HG03039 (cell line): ENCODE results near the gene DENND1A.

Experiments
- ATAC-seq: cut with Tn5 transposase; IDR thresholded peaks from one replicate; pipeline ENCODE4 v1.9.1; 2021; ENCODE audit warnings: mild to moderate bottlenecking, moderate library complexity; ENCODE audit not compliant: unreplicated experiment

DENND1A gene

DNA sequence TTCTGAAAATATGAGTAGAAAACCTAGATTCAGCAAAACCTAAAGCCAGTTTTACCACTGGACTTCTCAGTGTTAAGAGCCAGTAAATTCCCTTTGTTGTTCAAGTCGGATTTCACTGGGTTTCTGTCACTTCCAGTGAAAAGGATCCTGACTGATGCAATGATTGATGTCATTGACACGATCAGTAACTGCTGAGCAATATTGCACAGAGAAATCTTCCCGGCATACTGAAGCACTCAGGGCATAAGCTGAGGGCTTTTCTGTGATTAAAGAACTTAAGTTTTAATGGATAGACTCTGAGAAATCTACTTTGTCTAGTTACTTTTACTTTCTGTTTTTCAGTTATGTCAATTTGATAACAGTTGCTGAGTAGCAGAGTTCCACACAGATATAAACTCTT is 61.9 kb downstream of the DENND1A start:
- no peak for ATAC-seq

DNA sequence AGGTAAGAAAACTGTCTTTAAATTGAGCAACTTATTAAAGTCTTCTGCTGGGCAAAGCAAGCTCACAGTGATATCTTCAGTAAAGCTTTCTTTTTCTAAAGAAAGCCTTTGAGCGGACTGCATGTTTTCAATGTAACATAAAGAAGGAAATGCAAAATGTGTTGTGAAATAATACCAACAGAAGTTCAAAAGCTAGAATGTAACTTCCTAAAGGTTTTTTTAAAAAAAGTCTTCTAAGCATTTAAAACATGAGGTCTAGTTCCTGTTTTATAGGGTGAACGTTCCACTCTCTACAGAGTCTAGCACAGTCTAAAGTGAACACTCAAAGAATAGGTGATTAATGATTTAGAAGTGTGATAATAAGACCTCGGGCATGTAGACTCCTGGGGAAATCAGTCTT is 62.9 kb downstream of the DENND1A start:
- no peak for ATAC-seq

DNA sequence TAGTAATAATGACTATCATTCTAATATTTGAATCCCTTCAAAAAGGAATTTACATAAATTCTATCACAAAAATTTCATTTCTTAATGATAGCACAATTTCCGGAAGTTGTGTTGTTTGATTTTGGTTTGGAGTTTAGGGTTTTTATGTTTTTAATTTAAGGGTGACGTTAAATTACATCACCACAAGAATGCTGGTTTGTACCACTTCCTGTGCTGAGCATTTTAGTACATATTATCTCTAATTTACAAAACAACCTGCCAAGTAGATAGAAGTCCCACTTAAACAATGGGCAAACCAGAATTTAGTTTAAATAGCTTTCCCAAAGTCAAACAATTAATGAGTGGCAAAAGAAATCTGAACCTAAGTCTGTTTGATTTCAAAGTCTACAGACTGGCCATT is 63.4 kb downstream of the DENND1A start:
- ATAC-seq = no peak

DNA sequence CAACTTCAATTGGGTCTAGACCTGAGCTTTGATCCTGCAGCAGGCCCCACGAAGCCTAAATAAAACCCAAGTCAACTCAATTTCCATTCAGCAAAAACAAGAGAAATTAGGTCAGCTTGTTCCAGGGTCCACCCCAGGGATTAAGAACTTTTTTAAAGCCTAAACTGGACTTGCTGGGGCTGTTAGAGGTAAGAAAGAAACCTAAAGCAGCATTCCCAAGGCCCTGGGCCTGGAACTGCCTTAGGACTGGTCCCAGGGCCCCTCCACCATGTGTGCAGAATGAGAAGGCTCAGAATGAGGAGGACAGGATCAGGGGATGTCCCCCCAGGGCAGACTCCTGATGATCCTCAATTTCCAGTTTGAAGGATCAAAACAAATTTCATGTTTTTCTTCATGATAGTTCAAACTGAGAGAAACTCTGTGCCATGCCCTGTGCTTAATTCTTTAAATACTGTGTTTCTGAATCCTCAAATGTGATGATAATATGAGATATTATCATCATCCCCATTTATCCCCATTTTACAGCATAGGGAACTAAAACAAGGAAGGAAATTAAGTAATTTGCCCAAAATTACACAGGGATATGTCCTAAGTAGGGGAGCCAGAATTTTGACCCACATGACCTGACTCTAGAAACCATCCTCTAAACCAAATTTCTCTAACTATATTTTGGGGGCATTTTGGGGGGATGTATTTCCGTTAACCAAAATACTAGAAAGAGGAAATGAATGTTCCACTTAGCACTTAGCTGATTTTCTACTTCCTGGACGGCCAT is 64.5 kb downstream of the DENND1A start:
- ATAC-seq = no peak

DNA sequence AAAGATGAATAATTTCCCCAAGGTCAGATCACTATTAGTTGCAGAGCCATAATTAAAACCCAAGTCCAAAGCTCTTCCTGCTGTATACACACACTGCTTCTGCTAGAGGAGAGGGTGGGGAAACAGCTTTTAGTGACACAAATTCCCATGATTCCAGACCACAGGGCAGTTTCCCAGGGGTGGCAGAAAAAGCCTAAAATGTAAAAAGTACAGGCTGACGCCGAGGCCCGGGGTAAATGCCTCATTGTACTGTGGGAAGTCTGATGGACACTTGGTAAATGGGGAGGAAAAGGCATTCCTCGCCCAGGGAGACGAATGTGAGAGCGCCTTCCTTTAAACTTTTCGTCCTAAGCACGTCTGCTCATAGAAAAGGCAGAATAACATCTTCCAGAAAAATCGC is 65.7 kb downstream of the DENND1A start:
- ATAC-seq = no peak

DNA sequence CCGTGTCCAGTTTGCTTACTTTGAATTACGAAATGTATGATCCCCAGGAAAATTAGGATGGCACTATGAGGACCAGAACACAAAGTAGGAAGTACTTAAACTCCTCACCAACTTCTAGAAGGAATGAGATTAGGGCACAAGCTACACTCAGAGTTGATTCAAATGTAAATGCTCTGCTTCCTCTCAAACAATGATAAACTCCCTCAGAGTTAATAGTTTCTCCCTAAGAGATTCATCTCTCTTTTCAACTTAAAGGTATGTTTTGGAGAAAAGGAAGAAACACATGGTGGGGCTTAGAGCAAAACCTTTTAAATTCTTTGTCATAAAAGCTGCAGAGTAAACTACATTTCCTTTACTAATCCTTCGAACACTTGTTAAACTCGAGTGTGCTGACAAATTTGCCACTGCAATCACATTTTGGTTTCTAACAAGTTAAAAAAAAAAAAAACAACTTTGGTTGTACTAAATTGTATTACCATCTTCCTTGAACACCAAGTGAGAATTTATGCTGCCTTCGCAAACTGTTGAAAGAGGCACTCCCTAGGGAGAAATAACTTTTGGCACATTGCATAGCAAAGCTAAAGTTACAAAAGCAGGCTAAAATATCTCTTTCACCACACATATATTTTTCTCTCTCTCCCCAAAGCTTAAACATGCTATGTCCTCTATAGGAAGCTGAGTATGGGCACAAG is 66.6 kb downstream of the DENND1A start:
- no peak for ATAC-seq

DNA sequence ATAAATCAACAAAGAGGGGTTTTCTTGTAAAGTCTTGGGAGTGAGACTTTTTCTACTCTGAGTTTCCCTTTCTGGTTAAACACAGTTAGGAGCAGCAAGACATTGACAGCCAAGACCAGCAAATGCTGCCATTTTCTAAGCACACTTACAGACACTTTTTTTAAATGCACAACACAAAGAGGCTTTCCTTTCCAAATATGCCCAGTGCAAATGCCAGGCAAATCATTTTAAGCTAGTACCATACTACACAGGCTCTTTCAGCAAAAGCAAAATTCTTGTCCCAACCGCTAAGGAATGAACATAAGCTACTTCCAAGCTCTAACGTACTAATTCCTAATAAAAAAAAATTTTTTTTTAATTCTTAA is 68.2 kb downstream of the DENND1A start:
- no peak for ATAC-seq

DNA sequence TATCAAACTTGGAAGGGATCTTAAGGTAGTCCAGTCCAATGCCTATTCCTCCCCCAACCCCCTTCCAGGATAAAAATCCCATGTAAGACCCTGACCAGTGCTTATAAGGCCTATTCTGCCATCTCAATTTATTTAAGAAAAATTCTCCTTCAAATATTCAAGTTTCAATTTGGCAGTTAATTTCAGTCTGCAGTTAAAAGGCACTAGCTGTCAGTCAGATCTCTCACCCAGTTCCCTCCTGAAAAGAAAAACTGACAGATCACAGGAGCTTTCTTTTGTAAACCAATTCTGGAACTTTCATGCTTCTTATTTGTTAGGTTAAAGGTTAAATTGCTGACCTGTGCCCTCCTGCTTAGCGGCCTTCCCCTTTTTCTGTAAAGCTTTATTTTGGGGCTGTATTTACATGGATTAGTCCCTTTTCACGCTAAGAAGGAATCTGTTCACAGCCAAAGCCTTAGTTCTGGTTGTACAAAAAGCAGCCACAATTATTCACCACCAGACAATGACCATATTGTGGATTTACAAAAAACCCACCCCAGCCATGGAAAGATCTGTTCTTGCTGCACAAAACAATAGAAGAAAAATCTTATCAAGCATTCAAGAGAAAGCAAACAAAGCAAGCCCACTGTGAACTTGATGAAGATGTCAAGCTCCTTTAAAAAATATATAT is 68.7 kb downstream of the DENND1A start:
- ATAC-seq = no peak

DNA sequence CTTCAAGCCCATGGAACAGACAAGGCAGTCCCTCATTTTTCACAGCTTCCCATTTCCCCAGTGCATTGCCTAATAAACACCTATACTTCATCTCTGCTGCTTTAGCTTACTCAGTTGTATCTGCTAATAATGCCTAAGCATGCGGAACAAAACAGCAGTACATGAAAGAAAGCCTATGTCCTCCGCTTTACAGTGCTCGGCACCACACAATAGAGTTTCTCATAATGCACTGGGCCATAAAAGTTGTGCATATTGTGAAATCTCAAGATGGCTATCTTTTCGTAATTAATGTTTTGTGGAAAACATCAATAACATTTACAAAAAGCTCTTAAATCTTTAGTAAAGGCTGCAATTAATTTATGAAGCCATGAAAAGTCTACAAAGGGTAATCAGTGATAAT is 69.3 kb downstream of the DENND1A start:
- no peak for ATAC-seq

DNA sequence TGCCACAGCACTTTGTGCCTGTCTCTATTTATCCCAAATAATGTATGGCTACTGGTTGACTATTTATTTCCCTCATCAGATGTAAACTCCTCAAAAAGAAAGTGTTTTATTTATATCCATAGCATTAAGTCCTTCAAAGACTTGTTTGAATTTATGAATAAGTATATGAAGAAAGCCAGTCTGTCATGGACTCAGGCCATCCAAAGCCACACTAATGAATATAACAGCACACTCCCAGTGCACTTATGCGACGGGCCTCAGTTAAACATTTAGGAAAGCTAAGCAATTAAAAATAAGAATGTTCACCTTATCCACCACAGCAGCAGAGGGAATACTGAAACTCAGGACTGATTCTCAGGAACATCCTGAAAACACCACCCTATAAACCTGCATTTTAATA is 77.5 kb downstream of the DENND1A start:
- no peak for ATAC-seq

DNA sequence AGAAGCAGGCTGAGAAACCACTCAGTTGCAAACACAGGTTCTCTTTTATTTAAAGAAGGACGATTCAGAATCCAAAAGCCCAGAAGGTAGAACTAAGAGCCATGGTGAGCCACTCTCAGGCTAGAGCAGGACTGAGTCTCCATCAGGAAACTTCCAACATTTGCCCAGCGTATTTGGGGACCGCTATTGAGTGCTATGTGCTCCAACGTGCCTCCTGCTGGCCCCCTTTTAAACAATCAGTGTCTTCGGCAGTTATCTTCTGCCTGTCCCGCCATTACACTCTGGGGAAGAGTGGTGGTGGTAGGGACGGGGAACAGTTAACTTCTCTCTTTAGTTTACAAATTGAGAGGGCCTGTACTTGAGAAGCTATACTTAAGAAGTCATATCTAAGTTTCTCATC is 78.1 kb downstream of the DENND1A start:
- no peak for ATAC-seq

DNA sequence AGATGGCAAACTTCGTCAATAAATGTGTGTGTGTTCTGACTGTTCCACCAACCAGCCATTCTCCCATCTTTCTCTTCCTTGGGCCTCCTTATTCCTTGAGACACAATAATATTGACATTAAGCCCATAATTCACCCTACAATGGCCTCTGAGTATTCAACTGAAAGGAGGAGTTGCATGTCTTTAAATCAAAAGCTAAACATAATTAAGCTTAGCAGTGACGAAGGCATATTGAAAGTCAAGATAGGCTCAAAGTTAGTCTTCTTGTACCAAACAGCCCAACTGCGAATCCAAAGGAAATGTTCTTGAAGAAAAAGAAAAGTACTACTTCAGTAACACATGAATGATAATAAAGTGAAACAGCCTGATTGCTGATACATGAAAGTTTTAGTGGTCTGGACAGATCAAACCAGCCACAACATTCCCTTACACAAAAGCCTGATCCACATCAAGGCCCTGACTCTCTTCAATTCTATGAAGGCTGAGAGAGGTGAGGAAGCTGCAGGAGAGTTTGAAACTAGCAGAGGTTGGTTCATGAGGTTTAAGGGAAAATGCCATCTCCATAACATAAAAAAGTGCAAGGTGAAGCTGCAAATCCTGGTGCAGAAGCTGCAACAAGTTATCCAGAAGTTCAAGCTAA is 81.4 kb downstream of the DENND1A start:
- ATAC-seq = no peak

DNA sequence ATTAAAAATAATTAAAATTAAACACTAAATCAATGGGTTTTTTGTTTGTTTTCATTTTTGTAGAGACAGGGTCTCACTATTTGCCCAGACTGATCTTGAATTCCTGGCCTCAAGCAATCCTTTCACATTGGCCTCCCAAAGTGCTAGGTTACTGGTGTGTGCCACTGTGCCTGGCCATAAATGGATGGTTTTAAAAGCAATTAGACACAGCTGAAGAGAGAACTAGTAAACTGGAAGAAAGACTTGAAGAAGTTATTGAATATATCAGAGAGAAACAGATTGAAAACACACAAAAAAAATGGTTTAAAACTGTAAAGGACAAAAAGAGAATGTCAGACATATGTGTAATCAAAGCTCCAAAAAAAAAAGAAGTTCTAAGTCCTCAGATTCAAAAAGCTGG is 83.0 kb downstream of the DENND1A start:
- no peak for ATAC-seq

DNA sequence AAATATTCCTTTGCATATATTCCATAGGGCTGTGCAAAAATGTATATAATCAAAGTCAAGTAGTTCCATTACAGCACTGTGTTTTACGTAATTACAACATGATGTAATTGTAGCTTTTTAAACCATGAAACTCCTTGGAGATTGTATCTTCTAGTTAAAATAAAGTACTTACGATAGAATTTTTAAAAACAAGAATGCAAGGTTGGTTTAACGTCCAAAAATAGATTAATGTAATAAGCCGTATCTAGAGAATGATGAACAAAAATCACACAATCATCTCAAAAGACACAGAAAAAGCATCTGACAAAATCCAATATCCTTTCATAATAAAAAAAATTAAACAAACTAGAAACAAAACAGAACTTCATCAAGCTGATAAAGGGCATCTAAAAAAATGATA is 86.2 kb downstream of the DENND1A start:
- ATAC-seq = no peak

DNA sequence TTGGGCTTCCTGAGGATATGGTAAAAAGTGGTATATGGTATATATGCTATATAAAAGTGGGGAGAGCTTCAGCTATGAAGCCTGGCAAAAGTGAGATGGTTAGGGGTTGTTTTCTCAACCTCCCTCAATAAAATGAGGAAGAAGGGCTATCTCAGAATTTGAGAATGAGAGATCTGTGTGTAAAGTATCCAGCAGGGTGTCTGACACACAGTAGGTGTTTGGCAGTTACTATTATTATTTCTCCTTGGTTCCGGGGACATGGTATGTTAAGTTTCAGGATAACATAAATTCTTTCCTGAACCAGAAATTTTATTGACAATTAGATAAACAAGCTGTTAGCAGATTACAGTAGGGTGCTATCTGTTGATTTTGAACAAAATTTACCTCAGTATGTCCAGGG is 94.1 kb downstream of the DENND1A start:
- ATAC-seq = no peak

DNA sequence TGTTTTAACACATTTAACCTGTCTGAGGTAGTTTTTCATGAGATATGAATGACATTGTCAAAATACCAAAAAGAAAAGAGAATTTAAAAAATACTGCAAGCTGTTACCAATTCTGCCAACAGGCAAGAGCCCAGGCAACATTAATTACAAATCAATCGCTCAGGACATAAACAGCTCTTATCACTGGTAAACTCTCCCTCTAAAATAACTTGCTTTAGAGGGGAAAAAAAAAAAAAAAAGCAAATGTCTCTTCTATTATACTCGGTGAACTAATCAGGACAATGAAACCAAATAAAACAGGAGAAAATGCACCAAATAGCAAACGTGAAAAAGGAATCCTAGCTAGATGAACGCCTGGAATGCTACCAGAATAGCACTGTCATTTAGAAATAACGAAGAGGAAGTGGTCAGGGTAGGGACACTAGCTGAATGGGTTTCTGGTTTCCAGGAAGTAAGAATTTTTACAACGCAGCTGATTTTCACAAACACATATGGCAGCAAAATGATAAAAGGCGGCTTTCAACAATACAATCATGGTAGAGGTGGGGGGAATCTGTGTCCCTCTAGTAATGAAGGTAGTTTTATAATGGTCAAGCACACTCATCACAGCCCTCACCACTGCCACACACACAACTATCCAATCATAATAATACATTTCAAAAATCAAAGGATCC is 94.9 kb downstream of the DENND1A start:
- ATAC-seq = no peak

DNA sequence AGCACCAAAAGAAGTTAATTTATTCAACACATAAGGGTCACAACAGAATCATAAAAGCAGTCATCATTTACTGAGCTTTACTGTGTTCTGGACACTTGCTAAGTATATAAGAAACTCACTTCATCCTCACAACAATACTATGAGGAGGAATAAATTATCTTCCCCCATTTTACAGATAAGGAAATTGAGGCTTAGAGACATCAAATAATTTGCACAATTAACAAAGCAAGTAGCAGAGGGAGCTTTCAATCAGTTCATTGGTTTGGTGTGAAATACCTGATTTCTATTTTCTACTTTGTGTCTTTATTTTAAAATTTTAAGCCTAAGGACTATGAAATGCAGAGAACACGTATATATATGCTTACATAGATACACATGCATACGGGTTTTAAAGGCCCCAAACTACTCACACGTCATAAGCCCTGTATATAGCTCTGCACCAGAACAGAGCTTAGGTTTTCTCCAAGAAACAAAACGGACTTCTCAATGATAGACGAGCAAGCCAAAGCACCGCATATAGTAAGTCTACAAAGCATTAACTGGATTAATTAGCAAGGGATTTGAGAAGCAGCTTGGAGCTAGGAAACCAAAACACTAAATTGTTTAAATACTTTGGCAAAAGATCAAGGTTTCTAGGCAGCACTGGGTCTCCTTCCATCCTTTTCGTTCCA is 95.6 kb downstream of the DENND1A start:
- no peak for ATAC-seq

DNA sequence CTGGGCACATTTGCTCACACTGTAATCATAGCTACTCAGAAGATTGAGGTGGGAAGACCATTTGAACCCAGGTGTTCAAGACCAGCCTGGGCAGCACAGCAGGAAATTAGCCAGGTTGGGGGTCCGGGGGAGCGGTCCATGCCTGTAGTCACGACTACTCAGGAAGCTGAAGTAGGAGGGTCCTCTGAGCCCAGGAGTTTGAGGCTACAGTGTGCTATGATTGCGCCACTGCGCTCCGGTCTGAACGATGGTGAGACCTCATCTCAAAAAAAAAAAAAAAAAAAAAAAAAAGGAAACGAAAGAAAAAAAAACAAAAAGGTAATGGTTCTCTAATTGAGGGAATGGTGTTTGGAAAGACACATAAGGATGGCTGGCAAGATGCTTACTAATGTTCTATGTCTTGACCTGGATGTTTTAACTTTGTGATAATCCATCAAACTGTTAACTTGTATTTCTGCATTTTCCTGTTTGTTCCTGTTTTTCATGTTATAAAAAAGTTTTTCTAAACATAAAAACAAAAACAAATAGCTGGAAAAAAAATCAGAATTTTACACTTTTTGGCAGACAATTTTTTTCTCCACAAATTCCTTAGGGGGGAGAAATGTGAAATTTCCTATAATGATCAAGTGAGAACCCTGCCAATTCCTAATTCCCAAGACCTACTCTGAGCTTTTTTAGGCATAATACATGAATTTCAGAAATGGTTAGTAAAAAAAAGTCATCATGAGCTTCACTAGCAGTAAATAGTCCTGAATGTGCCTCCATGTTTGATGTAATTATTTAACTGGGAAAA is 96.9 kb downstream of the DENND1A start:
- no peak for ATAC-seq

DNA sequence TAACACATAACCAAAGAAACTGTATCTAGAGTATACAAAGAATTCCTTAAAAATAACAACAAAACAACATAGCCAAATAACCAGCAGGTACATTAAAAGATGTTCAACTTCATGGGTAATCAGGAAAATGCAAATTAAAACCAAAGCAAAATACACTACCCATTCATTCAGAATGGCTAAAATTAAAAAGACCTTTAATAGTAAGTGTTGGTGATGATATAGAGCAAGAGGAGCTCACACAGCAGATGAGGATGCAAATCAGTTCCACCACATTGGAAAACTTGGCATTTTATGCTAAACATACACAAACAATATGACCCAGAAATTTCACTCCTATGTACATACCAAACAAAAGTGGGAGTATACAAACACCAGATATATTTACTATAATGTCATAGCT is 97.8 kb downstream of the DENND1A start:
- ATAC-seq = no peak

DNA sequence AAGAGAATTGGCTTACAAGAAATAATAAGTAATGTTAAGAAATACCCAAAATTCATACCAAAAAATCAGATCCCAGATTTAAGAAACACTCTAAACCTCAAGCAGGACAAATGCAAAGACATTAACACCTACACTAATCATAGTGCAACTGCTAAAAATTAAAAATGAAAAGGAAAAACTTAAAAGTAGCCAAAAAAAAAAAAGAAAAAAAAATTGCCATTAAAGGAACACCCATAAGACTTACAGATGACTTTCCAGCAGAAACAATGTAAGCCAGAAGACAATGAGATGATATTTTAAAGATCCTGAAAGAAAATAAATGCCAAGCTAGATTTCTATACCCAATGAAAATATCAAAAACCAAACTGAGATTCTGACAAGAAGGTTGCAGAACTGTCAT is 101.5 kb downstream of the DENND1A start:
- ATAC-seq = no peak
